Limb (tissue), 2 donors: ENCODE data around the gene CHST4.
"Not testable (repeated sequence)": the region's sequence is repeated elsewhere in the genome, so short reads cannot be mapped to it uniquely, and the experiment has no call there.

Experiments
- DNase-seq, 2 donors: peaks; one replicate each; pipeline ENCODE4 v3.0.0-alpha.2; 2016; ENCODE audit errors: extremely low spot score in 2 of 2

The CHST4 gene

GRCh38 chr16:71569621-71570020, 43.4 kb downstream of the CHST4 start:
- DNase-seq: no peak

- DNase-seq: no peak
These were observed 43.9 kb downstream of the CHST4 start for GRCh38 chr16:71570144-71570543.

DNA sequence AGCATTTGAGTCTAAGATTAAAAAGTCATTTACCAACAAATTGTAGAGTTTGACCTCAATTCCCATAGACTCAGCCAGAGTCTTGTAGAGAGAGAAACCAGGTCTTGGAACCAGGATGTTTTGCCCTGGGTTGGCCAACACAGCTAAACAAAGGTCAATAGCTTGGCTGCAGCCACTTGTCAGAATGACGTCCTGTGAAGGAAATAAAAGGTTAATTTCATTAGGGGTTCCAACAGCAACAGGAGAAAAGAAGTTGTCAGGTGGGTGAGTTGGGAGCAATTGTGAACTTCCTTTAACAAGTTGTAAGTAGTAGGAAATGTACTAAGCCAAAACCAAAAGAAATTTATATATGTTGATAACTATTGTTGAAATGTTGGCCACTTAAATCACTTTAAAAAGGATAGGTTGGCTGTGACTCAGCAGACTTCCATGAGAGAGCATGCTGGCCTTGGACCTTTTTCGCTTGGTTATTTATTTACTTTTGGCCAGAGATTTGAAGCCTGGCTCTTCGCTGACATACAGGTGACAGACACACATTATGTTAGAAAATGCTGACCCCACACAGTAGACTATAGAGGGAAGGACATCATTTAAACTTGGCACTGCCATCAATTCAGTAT, 46.4 kb downstream of the CHST4 start:
- DNase-seq: no peak

DNA sequence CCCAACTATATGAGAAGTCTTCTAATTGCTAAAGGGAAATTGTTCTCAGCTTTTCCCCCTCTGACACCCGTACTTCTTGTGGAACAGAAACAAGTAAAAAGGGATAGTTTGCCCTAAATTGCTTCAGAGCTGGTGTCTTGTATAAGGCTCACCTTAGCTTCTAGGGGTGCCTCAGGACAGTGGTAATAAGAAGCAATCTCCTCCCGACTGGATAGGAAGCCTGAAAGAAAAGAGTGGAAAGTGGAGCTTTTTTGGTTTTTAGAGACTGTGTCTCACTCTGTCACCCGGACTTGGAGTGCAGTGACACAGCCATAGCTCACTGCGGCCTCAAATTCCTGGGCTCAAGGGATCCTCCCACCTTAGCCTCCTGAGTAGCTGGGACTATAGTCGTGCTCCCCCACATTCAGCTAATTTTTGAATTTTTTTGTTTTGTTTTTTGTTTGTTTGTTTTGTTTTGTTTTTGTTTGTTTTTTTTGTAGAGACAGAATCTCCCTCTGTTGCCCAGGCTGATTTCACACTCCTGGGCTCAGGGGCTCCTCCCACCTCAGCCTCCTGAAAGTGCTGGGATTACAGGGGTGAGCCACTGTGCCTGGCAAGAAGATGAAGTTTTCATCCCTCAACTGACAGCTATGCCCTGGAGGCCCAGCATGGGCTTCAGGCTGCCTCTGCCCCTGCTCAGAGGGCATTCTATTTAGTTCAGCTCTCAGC, 47.3 kb downstream of the CHST4 start:
- no peak for DNase-seq

DNA sequence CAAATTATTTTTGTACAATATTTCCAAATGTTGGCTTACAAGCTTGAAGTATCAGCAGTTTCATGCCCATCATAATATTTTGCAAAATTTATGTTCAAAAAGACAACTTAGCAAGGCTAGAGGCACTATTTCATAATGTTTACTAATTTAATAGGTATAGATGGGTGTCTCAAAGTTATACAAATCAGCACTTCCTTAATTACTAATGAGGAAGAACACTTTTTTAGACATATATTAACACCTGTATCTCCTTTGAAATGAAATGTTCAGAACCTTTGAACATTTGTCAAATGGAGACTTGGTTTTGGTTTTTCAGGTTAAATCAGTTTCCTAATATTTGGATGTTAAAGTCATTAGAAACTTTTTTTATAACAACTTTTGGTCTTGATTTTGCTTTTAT, 48.5 kb downstream of the CHST4 start:
- DNase-seq: no peak

- DNase-seq: no peak
These were observed 50.7 kb downstream of the CHST4 start, which contains the start of gene TAT for GRCh38 chr16:71576971-71577370. TAT (minus strand) TSS chr16:71577092; CDS start chr16:71576415, 677 bp downstream.

- DNase-seq: not testable (repeated sequence)
These were observed 56.3 kb downstream of the CHST4 start for GRCh38 chr16:71582553-71582848.

DNA sequence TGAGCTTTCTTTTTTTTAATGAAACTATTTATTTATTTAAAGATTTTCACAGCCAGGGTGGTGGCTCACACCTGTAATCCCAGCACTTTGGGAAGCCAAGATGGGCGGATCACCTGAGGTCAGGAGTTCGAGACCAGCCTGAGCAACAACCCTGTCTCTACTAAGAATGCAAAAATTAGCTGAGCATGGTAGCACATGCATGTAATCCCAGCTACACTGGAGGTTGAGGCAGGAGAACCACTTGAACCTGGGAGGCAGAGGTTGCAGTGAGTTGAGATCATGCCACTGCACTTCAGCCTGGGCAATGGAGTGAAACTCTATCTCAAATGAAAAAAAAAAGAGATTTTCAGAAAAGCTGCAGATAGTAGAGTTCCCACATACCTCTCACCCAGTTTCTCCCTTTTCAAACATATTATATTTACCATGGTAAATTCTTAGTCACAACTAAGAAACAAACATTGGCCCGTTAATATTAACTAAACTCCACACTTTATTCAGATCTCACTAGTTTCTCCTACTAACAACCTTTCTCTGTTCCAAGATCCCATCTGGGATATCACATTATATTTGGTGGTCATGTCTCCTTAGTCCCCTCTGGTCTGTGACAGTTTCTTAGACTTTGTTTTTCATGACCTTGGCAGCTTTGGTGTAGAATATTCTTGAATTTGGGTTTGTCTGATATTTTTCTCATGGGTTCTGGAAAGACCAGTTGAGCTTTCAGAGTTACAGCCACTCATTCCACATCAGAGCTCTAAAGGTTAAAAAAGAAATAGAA, 58.5 kb downstream of the CHST4 start:
- no peak for DNase-seq

- no peak for DNase-seq
These were observed 59.1 kb downstream of the CHST4 start for GRCh38 chr16:71585318-71585703.
